HepG2 (cell line): ENCODE measurements around the gene ADCY7. TPM values are rescaled to one million over a fixed set of nuclear protein-coding genes. Genes with fewer than 3 reads are reported as not detected.

Source experiments
- ATAC-seq: fragments of 200-7000 bp; cut with Tn5 transposase; 3 replicates; pipeline ENCODE4 v1.9.1; 2020; ENCODE audit warnings: mild to moderate bottlenecking, moderate library complexity
- BruUV-seq: library from RNA; stranded (reverse); fragments of 400-500 nt; replicated peaks from 2 replicates; lab custom pipeline; 2021; lab: Mats Ljungman, UMichigan
- CTCF ChIA-PET: fragments of 300-600 bp; formaldehyde crosslinking; extraction: SDS; loops from one replicate; lab custom pipeline; 2021; ENCODE audit warnings: low total read pairs, inconsistent platforms, low intra/inter-chr PET ratio; lab: Yijun Ruan, JAX
- POLR2A ChIA-PET: fragments of 350-600 bp; sonication (Branson Sonifier 250); formaldehyde crosslinking; loops from one replicate; lab custom pipeline; 2020; ENCODE audit warnings: antibody characterized with exemption, inconsistent platforms; lab: Yijun Ruan, JAX
- DNase-seq: peaks from one replicate; pipeline ENCODE4 v3.0.0-alpha.2; 2015; ENCODE audit warnings: low spot score
- FAIRE-seq: peaks from 3 replicates; lab custom pipeline; 2011; peaks lifted over from hg19 to GRCh38; lab: Jason Lieb, UNC
- H2AFZ ChIP-seq: one replicate; pipeline ENCODE4 v1.6.1; 2011; ENCODE audit warnings: low read length, inconsistent platforms
- H3K27ac ChIP-seq: fragments of 300-600 bp; 3 replicates; pipeline ENCODE4 v1.8.0; 2011; ENCODE audit warnings: mixed run types, mild to moderate bottlenecking, mixed read lengths, low read length, inconsistent platforms; ENCODE audit not compliant: insufficient read depth; ENCODE audit errors: extremely low read length
- H3K27me3 ChIP-seq, 2 experiments: fragments of 200-600 bp in 1 of 2; 2 replicates in 1 of 2; 3 replicates in 1 of 2; pipeline versions ENCODE4 v1.6.0 to v1.8.0; 2011; ENCODE audit warnings: low read length in 2 of 2, mild to moderate bottlenecking in 2 of 2, moderate library complexity in 2 of 2, inconsistent platforms in 1 of 2; ENCODE audit not compliant: insufficient read depth in 2 of 2, control insufficient read depth in 1 of 2
- H3K36me3 ChIP-seq, 2 experiments: fragments of 200-600 bp in 1 of 2; replicated peaks in 1 of 2; 2 replicates in 1 of 2; 3 replicates in 1 of 2; pipeline versions ENCODE4 v1.5.1 to v1.8.0; 2011; ENCODE audit warnings: low read length in 2 of 2, inconsistent platforms in 1 of 2; ENCODE audit not compliant: insufficient read depth in 2 of 2, control insufficient read depth in 1 of 2
- H3K4me1 ChIP-seq: 2 replicates; pipeline ENCODE4 v1.5.1; 2012; ENCODE audit warnings: low read length, inconsistent platforms; ENCODE audit not compliant: insufficient read depth
- H3K4me2 ChIP-seq: 2 replicates; pipeline ENCODE4 v1.6.0; 2011; ENCODE audit warnings: low read depth, low read length, inconsistent platforms
- H3K4me3 ChIP-seq, 3 experiments: fragments of 200-600 bp in 1 of 3; sonication (generic), shearing (Covaris generic) in 1 of 3; replicated peaks in 1 of 3; 2 replicates each; pipeline ENCODE4 v1.5.1; 2011 to 2016; ENCODE audit warnings: low read length in 3 of 3, inconsistent platforms in 2 of 3, low read depth in 2 of 3, mild to moderate bottlenecking in 2 of 3, control low read depth in 1 of 3, mixed read lengths in 1 of 3; ENCODE audit not compliant: insufficient read depth in 1 of 3
- H3K79me2 ChIP-seq: one replicate; pipeline ENCODE4 v1.6.1; 2011; ENCODE audit warnings: low read length, inconsistent platforms; ENCODE audit not compliant: insufficient read depth
- H3K9ac ChIP-seq: 2 replicates; pipeline ENCODE4 v1.6.0; 2011; ENCODE audit warnings: mild to moderate bottlenecking, low read depth, low read length, inconsistent platforms; ENCODE audit not compliant: insufficient read depth
- H3K9me3 ChIP-seq: 2 replicates; pipeline ENCODE4 v1.5.1; 2012; ENCODE audit warnings: mild to moderate bottlenecking, low read length
- H4K20me1 ChIP-seq: 2 replicates; pipeline ENCODE4 v1.6.0; 2011; ENCODE audit warnings: inconsistent platforms, mild to moderate bottlenecking, low read length, moderate library complexity; ENCODE audit not compliant: insufficient read depth
- CEBPB ChIP-seq: IDR thresholded peaks from 2 replicates; pipeline ENCODE4 v1.6.1; 2011; ENCODE audit warnings: low read depth, low read length, improper control_type of control experiment, borderline replicate concordance
- KDM5B ChIP-seq: sonication (generic); formaldehyde crosslinking; IDR thresholded peaks from 2 replicates; pipeline ENCODE4 v1.4.0; 2020; ENCODE audit warnings: missing genetic modification reagents, mild to moderate bottlenecking, borderline replicate concordance
- MAFG ChIP-seq: sonication (generic); formaldehyde crosslinking; IDR thresholded peaks from 2 replicates; pipeline ENCODE4 v1.5.1; 2020; ENCODE audit warnings: mild to moderate bottlenecking, missing genetic modification reagents
- MED8 ChIP-seq: sonication (generic); formaldehyde crosslinking; IDR thresholded peaks from 2 replicates; pipeline ENCODE4 v1.8.1; 2023; ENCODE audit warnings: mild to moderate bottlenecking, missing genetic modification reagents; ENCODE audit not compliant: insufficient replicate concordance
- SMAD3 ChIP-seq: sonication (generic); formaldehyde crosslinking; IDR thresholded peaks from 2 replicates; pipeline ENCODE4 v1.4.0; 2020; ENCODE audit warnings: missing genetic modification reagents
- TCF7 ChIP-seq: sonication (generic); IDR thresholded peaks from 2 replicates; pipeline ENCODE4 v1.6.1; 2016; ENCODE audit warnings: antibody characterized with exemption, low read depth
- ZNF556 ChIP-seq: sonication (generic); formaldehyde crosslinking; IDR thresholded peaks from 2 replicates; pipeline ENCODE4 v1.4.0; 2020; ENCODE audit warnings: mild to moderate bottlenecking, missing genetic modification reagents, borderline replicate concordance
- WGBS: methylation state at CpG from one replicate; pipeline ENCODE4 v1.1.6; 2017; ENCODE audit warnings: low lambda C conversion rate; 5-methylcytosine and 5-hydroxymethylcytosine counted together
- in situ Hi-C: cut with HindIII; loops from 2 replicates; pipeline ENCODE4 v1.10.0; 2017; ENCODE audit warnings: low pct_unique_long_range_greater_than_20kb; ENCODE audit not compliant: extremely low pct_ligation_motif_present
- intact Hi-C: fragments of 100-400 bp; cut with micrococcal nuclease; formaldehyde crosslinking; loops from one replicate; pipeline ENCODE4 v1.10.0; 2022; ENCODE audit not compliant: unreplicated experiment
- polyA plus RNA-seq, 8 experiments: library from polyadenylated mRNA; depleted of rRNA in 3 of 8; stranded (reverse) in 7 of 8; unstranded in 1 of 8; fragments of >200 nt; fragmentation: Illumina TruSeq in 4 of 8; extraction: Trizol in 4 of 8; gene quantifications; 2 replicates each; pipeline versions ENCODE4 v1.2.1 to v1.2.3, GENCODE V29; 2011 to 2016; ENCODE audit warnings: low read depth in 4 of 8, missing spikeins in 1 of 8, mixed read lengths in 1 of 8; ENCODE audit not compliant: insufficient read depth in 1 of 8
- total RNA-seq, 5 experiments: library from RNA; depleted of rRNA; stranded (reverse); fragments of >200 nt; fragmentation: Illumina TruSeq; extraction: Trizol; gene quantifications; 2 replicates each; pipeline ENCODE4 v1.2.3, GENCODE V29; 2016; ENCODE audit warnings: low read depth in 1 of 5

The ADCY7 gene
- total and polyA plus RNA-seq, 2 of the 13 experiments (the other 11 are each of a cell fraction or from before 2014, with no cell fraction given) = 2.2 to 4.3 TPM

- no peak for TF ChIP-seq CEBPB
- TF ChIP-seq KDM5B (CRISPR knock-in tag) = peak; percentile 57; the same call in 1 of the 2 replicates
- TF ChIP-seq ZNF556 (CRISPR knock-in tag) = no peak
- TF ChIP-seq MAFG (CRISPR knock-in tag) = no peak
- TF ChIP-seq, all 625 proteins: peak for 31
Measured at GRCh38 chr16:50265260-50265659, 1.1 kb upstream of the ADCY7 start (continued).

- ChIA-PET POLR2A (no interaction called here), CTCF (interaction anchor here (1.2 kb wide), 1 partner anchor 48 kb away, joined by 3 read pairs; no protein-coding TSS in a partner anchor)
- Histone ChIP-seq H3K36me3 (no peaks in the 10 kb centered on the region), H3K4me3 (no peak overlapping the region), H3K27me3 (peaks cover 4 to 17% of the 10 kb centered on the region in 2 experiments), H3K9me3 (no peaks in the 10 kb centered on the region), H3K79me2 (no peaks in the 10 kb centered on the region), H3K9ac (no peak overlapping the region), H3K4me1 (peaks cover 67% of the 10 kb centered on the region), H3K27ac (no peak overlapping the region), H4K20me1 (no peaks in the 10 kb centered on the region), H2AFZ (no peak overlapping the region), H3K4me2 (no peak overlapping the region)
- BruUV-seq = no TSS peak
- TF ChIP-seq MED8 (CRISPR knock-in tag) (peak; percentile 6), SMAD3 (CRISPR knock-in tag) (no peak), TCF7 (no peak)
- DNase-seq = no peak
- 68% methylated on average over 10 of the region's 10 CpGs for WGBS
- in situ Hi-C loops = loop anchor here (5.0 to 10.0 kb wide), 2 partner anchors 36 to 399 kb away; no protein-coding TSS in a partner anchor
- intact Hi-C loops = no loop called here
- no peak for ATAC-seq
- FAIRE-seq = no peak
Measured at GRCh38 chr16:50265716-50266336, 525 bp upstream of the ADCY7 start.
